Omental fat pad (tissue), 4 donors: Measurements from ENCODE around the gene ABI1. TPM values are rescaled to one million over a fixed set of nuclear protein-coding genes. Genes with fewer than 3 reads are reported as not detected.
"Not testable (repeated sequence)": the region's sequence is repeated elsewhere in the genome, so short reads cannot be mapped to it uniquely, and the experiment has no call there.

Experiments
- ATAC-seq: fragments of 150-250 bp; one replicate; pipeline ENCODE4 v1.9.1; 2016; ENCODE audit warnings: mild to moderate bottlenecking, moderate library complexity; ENCODE audit not compliant: low FRiP score
- DNase-seq: peaks from one replicate; pipeline ENCODE4 v3.0.0-alpha.2; 2019; ENCODE audit warnings: low spot score
- CTCF ChIP-seq, 3 donors: fragments of 450-650 bp; IDR thresholded peaks; one replicate each; pipeline ENCODE4 v1.5.1; 2016 to 2017; ENCODE audit warnings: antibody characterized with exemption in 3 of 3, mild to moderate bottlenecking in 3 of 3, moderate library complexity in 2 of 3
- total RNA-seq, 4 donors: library from RNA; depleted of rRNA; stranded (reverse); fragments of >200 nt; gene quantifications; one replicate each; pipeline ENCODE4 v1.1.0, GENCODE V29; 2016

Gene ABI1
- total RNA-seq, 4 donors from 2014 or later = 35.4 to 51.1 (median 39.8) TPM

GRCh38 chr10:26798298-26798697 is 62.5 kb downstream of the ABI1 start:
- TF ChIP-seq CTCF (IDR thresholded peaks at IDR 0.05) = no peak
- ATAC-seq = no peak
- no peak for DNase-seq

- no peak for TF ChIP-seq CTCF (IDR thresholded peaks at IDR 0.05)
- DNase-seq = no peak
- no peak for ATAC-seq
These were observed 63.4 kb downstream of the ABI1 start for GRCh38 chr10:26797340-26797739.

- no peak for TF ChIP-seq CTCF (IDR thresholded peaks at IDR 0.05)
- DNase-seq (no peak), ATAC-seq (no peak)
These were observed 67.8 kb downstream of the ABI1 start for GRCh38 chr10:26792758-26793495.

- ATAC-seq (no peak), DNase-seq (no peak)
- TF ChIP-seq CTCF (IDR thresholded peaks at IDR 0.05) = no peak
These were observed 70.3 kb downstream of the ABI1 start for GRCh38 chr10:26790221-26790995.

GRCh38 chr10:26789779-26790178 is 71.0 kb downstream of the ABI1 start:
- not testable (repeated sequence) for ATAC-seq, DNase-seq

GRCh38 chr10:26787362-26787761 is 73.4 kb downstream of the ABI1 start:
- DNase-seq = no peak

More at GRCh38 chr10:26787362-26787761, 73.4 kb downstream of the ABI1 start:
- ATAC-seq = no peak
- TF ChIP-seq CTCF (IDR thresholded peaks at IDR 0.05) = no peak
